Tongue (tissue), 2 donors: ENCODE measurements around the gene RNU1-3. TPM values are rescaled to one million over a fixed set of nuclear protein-coding genes. Genes with fewer than 3 reads are reported as not detected.
"Not testable (repeated sequence)": the region's sequence is repeated elsewhere in the genome, so short reads cannot be mapped to it uniquely, and the experiment has no call there.

Experiments used
- DNase-seq: peaks from one replicate; pipeline ENCODE4 v3.0.0-alpha.2; 2015
- total RNA-seq: library from RNA; depleted of rRNA; stranded (reverse); fragments of >200 nt; gene quantifications from one replicate; pipeline ENCODE4 v1.2.3, GENCODE V29; 2014

Gene RNU1-3
- total RNA-seq, 1 donor from 2014 or later = under 0.01 TPM

GRCh38 chr1:16693449-16694307 lies 26.9 kb upstream of the RNU1-3 start:
- DNase-seq = not testable (repeated sequence)

- not testable (repeated sequence) for DNase-seq
Observed at GRCh38 chr1:16692717-16693448, 26.1 kb upstream of the RNU1-3 start.

DNA sequence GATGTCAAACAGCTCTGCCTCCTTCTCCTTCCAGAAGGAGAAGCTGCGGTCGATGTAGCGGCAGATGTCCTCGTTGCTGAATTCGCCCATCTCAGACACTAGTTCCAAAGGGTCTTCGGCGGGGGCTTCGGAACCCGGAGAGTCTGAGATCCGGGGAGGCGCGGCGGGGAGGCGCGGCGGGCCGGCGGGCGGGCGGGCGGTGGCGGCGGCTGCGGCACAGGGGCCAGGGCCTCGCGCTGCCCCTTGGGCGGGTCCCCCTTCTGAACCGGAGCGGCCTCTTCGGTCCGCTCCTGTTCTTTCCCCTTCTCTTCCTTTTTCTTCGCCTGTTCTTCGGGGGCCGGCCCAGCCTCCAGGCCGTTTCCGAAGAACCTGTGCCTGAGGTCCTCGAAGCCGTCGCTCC lies 25.5 kb upstream of the RNU1-3 start:
- not testable (repeated sequence) for DNase-seq

- DNase-seq = not testable (repeated sequence)
Observed at GRCh38 chr1:16690971-16691682, 24.4 kb upstream of the RNU1-3 start.

DNA sequence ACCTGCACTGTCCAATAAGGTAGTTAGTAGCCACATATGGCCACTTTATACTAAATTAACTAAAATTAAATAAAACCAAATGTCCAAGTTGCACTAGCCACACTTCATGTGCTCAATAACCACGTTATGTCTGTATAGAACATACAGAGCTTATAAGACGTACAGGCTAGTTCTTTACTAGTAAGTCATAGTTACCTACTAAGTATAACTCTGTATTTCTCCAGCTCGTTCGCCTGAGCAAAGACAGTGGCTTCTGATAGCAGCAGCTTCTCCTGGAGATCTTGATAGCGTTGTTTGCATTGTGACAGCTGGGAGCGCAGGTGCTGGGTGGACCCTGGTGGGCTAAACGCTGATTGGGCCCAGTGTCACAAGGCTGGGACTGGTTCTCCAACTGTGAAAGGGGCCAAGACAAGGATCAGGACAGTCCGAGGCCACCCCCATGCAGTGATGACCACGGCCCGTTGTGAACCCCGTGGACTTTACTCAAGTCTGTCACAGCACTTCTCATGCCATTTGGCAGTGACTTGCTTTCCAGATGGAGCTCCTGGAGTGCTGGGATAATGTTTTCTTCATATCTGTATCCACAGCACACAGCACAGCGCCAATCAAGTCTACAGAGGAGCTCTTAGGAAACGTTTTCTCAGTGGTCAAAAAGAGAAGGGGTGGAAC lies 20.5 kb upstream of the RNU1-3 start:
- not testable (repeated sequence) for DNase-seq

DNA sequence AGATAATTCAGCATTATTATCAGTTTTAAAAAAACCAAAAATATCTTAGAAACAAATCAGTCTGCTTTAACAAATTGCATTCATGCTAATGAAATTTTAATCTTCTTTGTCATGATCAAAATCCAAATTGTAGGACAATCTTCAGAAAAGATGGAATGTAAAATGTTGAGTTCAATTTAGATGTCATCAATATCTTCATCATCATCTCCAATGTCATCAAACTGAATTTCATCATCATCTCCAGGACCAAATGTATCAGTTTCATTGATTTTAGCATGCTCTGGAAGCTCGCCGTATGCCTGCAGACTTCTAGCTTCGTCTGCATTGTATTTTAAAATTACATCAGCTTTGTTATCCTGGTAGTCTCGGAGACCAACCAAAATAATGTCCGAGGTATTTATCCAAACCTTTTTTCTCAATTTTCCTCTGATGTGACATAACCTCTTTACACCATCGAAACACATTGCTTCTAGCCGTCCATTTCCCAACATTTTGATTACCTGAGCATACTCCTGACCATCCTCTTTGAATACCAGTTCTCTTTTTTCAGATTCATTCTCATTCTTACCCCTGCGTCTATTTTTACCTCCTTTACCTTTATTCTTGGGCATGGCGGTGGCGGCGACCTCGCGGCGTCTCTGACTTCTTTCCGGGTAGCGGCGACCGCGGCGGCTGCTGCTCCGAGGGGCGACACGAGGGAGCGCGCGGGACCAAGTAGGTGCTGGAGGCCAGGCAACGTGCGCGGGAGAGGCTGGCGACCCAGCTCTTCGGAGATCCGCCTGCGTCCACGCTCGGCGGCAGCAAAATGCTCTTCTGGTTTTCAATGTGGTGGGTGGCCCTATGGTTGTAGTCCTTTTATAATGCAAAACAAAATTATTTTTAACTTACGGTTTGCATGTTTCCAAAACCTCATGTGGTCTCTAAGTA lies 19.0 kb upstream of the RNU1-3 start:
- not testable (repeated sequence) for DNase-seq

DNA sequence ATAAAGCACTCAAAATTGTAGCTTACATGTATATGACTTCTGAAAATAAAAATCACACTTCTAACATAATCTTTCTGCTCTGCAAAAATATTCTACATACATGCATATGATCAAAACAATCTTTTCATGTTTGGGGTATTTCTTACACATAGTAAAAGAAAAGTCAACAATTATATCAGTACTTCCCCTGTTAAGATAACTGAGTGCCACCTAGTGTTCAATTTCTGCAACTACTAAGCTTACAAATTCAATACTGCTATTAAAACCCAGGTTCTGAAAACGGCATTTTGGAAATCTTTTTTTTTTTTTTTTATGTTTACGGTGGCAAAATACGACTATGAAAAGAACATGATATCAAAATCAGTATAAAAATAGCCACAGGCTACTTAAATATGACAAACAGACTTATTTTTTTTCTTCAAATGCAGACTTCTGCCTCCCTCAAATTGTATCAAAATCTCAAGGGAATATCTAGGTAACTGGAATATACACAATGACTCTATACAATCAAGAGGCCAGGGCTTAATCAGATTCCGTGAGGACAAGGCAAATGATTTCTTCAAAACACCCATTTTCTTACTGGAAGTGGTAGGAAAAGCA lies 18.1 kb upstream of the RNU1-3 start:
- DNase-seq = not testable (repeated sequence)

DNA sequence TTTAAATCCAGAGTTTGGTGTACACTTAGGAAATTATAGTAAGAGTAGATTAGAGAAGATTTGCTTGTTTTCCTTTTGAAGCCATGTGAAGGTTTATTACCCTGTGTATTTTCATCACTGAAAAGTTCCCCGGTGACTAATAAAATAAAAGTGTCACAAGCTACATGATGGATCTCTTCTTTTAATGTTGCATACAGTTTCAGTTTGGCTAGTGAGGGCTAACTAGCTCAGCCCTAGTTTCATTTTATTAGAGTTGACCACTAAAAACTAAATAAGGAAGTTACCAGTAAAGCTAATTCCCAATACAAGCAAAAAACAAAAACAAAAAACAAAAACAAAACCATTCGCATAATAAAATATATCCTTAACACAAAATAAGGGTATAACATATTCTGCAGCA lies 17.4 kb upstream of the RNU1-3 start:
- DNase-seq = not testable (repeated sequence)

DNA sequence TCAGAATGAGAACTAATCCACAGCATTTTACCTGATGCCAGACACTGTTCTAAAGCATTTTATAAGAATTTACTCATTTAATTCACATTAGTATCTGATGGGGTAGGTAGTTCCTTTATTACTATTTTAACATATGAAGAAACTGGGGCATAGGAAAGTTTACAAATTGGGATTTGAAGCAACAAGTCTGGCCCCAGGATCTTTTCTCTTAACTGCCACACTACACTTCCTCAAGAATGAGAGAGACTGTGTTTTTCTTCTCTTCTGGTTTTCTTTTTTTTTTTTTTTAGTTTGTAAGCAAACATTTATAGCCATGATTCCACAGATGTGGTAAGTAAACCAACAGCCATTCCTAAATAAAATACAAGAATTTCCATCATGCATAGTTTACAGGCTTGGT lies 16.1 kb upstream of the RNU1-3 start:
- not testable (repeated sequence) for DNase-seq

DNA sequence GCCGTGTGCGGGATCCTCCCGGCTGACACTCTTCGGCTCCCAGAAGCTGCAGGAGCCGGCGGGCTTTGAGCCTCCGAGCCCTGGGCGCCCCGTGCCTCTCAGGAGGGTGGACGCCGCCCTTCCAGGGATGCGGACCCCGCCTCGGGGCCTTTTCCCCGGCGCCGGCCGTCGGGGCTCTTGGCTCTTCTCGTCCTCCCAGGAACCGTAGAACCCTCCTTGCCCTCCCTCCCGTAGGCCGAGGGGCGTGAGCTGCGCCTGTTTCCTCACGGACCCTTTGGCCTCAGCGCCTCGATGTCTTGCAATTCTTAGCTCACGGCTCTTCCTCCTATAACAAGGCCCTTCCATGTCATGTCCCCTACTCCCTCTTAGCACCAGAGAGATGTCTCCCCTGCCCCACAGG lies 13.6 kb upstream of the RNU1-3 start:
- not testable (repeated sequence) for DNase-seq

- peak; percentile 26 for DNase-seq
Observed at GRCh38 chr1:16677552-16678431, 11.0 kb upstream of the RNU1-3 start.

GRCh38 chr1:16676661-16677523 lies 10.1 kb upstream of the RNU1-3 start:
- not testable (repeated sequence) for DNase-seq

- DNase-seq = not testable (repeated sequence)
Observed at GRCh38 chr1:16675118-16675510, 8.4 kb upstream of the RNU1-3 start.

DNA sequence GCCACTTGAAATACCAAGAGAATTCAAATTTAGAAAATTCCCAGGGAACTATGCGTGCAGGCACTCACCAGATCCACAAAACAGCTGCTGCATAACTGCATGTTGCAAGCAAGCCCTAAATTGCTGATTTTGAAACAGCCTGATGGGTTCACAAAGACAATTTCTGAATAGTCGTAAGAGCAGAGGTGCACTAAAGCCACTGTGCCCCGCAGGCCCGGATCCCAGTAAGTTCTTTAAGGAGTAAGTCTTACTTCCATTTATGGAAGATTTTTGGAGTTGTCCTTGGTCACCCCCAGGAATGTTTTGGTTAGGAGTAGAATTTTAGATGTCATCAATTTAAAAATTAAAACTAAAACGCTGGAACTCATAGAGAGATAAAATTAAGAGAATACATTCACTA lies 7.2 kb upstream of the RNU1-3 start:
- DNase-seq = not testable (repeated sequence)

DNA sequence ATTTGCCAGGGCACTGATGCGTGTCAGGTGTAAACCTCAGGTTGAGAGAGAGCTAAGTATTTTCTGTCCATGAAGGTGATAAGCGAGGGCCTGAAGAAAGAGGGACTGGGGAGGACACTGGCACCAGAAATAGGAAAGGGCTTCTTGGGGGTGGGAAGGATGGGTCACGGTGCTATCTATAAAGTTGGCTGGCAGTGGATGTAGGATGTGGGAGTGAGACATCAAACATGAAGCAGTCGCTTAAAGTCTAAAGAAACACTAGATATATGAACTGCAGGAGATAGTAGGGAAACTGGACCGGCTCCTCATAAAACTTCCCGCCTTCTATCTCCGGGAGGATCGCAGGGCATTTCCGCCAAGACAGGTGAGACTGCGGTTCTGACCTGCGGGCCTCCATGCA lies 912 bp downstream of the RNU1-3 start:
- DNase-seq = not testable (repeated sequence)

- DNase-seq = not testable (repeated sequence)
Observed at GRCh38 chr1:16658234-16658633, 8.5 kb downstream of the RNU1-3 start.

GRCh38 chr1:16656981-16657683 lies 9.6 kb downstream of the RNU1-3 start:
- not testable (repeated sequence) for DNase-seq

DNA sequence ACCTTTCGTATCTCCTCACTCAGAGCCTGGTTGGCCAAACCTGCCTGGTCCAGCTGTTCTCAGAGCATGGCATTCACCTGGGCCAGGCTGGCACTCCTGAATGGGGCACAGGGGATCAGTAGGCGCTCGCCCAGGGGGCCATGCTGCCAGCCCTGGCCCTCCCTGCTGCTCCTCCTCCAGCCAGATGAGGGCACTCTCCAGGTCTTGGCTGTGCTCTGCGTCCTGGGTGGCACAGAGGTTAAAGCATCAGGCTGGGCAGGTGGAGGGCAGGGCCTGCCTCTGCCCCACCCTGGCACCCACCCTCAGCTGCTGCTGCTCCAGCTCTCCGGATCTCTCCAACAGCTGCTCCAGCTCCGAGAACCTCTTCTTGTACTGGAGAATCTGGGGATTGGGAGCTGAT lies 10.2 kb downstream of the RNU1-3 start:
- DNase-seq = not testable (repeated sequence)
